Ramos (cell line): ENCODE measurements around the gene TUFM.
"Not testable (repeated sequence)": the region's sequence is repeated elsewhere in the genome, so short reads cannot be mapped to it uniquely, and the experiment has no call there.

ENCODE experiments used
- in situ Hi-C: fragments of 300-500 bp; cut with MboI; formaldehyde crosslinking; loops from one replicate; pipeline ENCODE4 v1.14.3; 2022; ENCODE audit warnings: low sequenced_read_pairs; ENCODE audit not compliant: unreplicated experiment

TUFM gene

DNA sequence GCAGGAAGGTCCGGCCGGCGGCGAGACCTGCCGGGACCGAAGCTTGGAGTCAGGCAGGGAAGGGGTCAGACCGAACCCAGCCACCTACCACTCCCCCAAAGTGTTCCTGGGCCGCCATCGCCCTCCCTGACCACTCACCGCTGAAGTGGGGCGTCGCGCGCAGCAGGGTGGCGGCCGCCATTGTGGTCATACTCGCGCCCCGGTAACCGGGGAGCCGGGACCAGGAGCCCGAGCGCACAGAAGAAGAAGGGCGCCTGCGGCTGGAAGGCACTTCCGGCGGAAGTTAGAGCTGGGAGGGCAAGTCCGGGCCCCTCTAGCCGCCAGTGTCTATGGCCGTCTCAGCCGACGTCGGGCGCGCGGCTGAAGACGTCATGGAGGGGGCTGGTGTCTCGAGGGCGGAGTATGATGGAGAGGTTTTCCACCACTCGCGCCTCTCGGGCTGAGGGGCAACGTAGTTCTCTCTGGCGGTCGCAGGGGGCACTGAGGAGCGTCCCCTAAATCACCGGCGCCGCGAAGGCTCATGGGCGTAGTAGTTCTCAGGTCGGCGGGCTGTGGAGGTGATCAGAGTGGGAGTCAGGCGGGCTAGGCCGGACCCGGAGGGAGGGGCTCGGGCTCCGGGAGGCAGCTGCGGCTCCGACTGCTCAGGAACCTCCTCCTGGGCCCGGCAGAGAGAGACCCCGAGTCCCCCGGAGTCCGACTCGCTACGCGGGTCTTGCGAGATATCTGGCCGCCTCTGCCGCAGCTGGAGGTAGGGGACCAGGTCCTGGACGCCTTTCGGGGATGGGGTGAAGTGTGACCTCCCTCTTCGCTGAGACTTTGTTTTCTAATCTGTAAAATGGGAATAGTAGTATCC is at the start of gene TUFM:
TUFM (minus strand) TSS at position 269 of the 853 bp plus-strand sequence; CDS start at position 190, 79 bp downstream.
- in situ Hi-C loops, result no loop called here

GRCh38 chr16:28895609-28896008 is 49.5 kb upstream of the TUFM start:
- in situ Hi-C loops, result no loop called here

- in situ Hi-C loops, result no loop called here
Measured at GRCh38 chr16:28893291-28893690, 47.1 kb upstream of the TUFM start.

DNA sequence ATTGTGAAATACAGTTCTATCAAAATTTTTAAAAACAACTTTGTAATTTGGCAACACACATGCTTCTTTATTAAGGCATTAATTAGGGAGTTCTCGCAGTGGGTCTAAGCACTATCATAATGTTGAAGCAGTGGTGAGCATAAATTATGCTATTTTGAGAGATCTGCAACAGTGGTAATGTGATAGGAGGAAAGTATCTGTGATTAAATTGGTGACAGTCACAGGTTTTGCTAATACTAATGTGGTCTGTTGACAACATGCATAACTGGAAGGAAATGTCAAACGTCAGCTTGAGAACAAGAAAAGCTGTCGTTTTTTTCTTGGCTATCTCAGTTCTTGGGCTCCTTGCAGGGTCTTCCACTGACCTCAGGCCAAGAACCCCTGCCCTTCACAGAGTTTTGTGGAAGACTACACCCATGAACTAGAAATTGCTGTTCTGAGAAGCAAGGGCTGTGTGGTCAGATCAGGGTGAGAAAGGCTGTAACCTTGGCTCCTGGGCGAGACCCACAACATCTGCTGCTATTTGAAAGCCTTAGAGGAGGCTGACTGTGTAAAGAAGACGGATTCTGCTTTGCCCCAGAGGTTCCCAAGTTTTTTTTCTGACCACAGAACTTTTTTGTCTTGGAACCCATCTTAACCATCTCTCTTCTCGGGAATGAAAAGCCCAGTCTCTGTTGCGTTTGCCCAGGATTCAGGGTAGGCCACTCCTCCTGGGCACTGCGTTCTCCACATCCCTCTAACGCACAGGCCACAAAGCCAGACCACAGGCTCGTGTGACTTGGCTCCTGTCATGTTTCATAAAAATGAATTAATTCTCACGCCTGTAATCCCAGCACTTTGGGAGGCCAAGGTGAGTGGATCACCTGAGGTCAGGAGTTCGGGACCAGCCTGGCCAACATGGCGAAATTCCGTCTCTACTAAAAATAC is 46.1 kb upstream of the TUFM start:
- in situ Hi-C loops, result no loop called here

DNA sequence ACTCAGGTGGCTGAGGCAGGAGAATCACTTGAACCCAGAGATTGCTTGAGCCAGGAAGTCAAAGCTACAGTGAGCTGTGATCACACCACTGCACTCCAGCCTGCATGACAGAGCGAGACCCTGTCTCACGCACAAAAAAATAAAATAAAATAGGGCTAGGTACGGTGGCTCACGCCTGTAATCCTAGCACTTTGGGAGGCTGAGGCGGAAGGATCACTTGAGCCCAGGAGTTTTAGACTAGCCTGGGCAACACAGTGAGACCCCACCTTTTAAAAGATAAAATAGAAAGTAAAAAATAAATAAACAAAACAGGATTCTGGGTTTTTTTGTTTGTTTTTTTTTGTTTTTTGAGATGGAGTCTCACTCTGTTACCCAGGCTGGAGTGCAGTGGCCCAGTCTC is 44.2 kb upstream of the TUFM start:
- in situ Hi-C loops, result not testable (repeated sequence)

- in situ Hi-C loops, result no loop called here
Measured at GRCh38 chr16:28886945-28887344, 40.8 kb upstream of the TUFM start.

DNA sequence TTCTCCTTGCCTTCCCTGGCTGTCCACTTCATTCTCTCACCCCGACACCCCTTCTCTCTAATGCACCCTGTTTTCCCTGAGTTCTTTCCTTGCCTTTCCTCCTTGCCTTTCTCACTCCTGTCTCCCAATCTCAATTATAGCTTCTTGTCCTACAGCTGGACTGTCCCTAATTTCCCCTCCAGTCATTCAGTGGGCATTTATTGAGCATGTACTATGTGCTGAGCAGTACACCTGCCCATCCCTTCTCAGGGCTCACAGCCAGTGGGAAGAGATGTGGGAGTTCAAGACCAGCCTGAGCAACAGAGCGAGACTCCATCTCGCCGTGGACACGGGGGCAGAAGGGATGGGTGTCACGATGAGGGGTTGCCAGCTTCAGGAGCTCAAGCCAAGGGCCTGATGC is 37.9 kb upstream of the TUFM start:
- in situ Hi-C loops, result loop anchor here (5.0 kb wide), 1 partner anchor 52 kb away; no protein-coding TSS in a partner anchor

GRCh38 chr16:28883221-28883996 is 37.3 kb upstream of the TUFM start:
- in situ Hi-C loops, result loop anchor here (5.0 kb wide), 1 partner anchor 51 kb away; no protein-coding TSS in a partner anchor

DNA sequence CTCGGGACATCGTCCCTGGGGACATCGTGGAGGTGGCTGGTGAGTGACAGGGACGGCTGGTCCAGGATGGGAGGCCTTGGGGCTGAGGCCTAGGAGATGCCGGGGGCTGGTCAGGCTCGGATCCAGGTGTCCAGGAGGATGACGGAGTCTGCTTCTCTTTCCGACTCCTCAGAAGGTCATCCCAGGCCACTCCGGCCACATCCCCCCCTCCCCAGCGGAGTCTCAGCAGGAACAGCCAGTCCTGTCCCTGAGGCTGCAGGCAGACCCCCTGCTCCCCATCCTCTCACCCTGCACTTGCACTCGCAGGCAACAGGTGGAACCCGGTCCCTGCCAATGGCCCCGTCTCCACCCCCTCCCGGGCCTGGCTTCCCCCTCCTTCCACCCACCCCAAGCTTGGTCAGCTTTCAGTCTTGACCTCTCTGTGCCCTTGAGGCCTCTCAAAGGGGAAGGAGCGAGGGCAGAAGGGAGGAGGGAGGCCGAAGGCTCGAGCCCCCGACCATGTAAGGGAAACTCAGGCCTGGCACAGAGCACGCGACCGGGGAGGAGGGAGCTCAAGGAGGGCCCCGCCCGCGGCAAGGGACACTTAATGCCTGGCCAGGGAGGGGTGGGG is 36.5 kb upstream of the TUFM start:
- in situ Hi-C loops, result loop anchor here (5.0 kb wide), 1 partner anchor 50 kb away; no protein-coding TSS in a partner anchor

GRCh38 chr16:28881565-28881964 is 35.4 kb upstream of the TUFM start:
- in situ Hi-C loops, result loop anchor here (5.0 kb wide), 1 partner anchor 49 kb away; no protein-coding TSS in a partner anchor

GRCh38 chr16:28880955-28881354 is 34.8 kb upstream of the TUFM start:
- in situ Hi-C loops, result loop anchor here (5.0 kb wide), 1 partner anchor 49 kb away; no protein-coding TSS in a partner anchor

- in situ Hi-C loops, result loop anchor here (5.0 kb wide), 1 partner anchor 48 kb away; no protein-coding TSS in a partner anchor
Measured at GRCh38 chr16:28880589-28880915, 34.4 kb upstream of the TUFM start.

- in situ Hi-C loops, result loop anchor here (5.0 kb wide), 1 partner anchor 48 kb away; no protein-coding TSS in a partner anchor
Measured at GRCh38 chr16:28879841-28880588, 33.9 kb upstream of the TUFM start.

DNA sequence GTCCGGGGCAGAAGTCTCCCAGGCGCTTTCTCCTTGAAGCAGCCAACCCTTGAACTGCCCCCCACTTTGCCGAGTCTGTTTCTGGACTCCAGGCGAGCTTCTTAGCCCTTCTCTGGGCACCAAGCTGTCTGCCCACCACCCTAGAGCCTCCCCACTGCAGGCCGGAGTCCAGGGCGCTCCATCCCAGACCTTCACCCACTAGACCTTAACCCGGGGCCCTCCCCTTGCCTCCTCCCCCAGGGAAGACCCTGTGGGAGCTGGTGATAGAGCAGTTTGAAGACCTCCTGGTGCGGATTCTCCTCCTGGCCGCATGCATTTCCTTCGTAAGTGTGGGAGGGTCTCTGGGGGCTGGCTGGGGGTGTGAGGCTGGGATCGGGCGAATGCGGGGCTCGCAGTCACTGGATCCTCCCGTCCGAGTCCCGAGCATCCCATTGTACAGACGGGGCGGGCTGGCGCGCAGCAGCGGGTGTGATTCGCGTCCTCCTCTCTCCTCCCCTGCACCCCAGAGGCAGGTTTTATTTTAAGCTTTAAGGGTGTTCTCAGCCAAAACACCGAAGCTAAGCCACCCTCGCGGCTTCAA is 33.2 kb upstream of the TUFM start:
- in situ Hi-C loops, result no loop called here

DNA sequence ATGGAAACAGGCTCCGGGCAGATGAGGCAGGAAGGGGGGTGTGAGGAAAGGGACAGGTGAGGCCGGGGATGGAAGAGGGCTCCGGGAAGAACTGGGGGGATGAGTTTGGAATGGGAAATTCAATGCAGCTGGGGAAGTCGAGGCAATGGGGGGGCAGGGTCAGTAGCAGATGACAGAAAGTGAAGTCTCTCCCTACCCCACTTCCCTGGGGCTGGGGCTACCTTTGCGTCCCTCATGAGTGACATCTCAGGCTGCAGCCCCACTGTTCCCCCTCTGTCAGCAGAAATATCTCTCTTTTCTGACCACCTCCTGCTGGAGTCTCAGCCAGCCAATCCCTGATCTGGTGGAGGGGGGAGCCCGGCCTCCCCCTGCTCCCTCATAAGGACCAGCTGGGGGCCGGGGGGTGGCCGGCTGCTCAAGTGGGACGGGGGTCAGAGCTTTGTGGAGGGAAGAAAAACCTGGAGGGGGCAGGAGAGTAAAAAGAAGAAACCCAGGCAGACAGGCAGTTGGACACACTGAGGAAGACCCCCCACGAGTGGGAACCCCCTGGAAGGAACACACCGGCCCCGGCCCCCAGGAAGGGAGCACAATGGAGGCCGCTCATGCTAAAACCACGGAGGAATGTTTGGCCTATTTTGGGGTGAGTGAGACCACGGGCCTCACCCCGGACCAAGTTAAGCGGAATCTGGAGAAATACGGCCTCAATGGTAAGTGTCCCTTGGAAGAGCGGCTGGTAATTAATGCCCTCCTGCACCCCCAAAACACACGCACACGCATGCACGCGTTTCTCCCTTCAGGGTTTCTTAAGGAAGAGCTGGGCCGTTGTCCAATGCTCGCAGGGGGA is 32.2 kb upstream of the TUFM start, which contains the start of gene ATP2A1:
ATP2A1 (plus strand) TSS at position 406 of the 844 bp plus-strand sequence; CDS start at position 590, 184 bp downstream.
- in situ Hi-C loops, result no loop called here

DNA sequence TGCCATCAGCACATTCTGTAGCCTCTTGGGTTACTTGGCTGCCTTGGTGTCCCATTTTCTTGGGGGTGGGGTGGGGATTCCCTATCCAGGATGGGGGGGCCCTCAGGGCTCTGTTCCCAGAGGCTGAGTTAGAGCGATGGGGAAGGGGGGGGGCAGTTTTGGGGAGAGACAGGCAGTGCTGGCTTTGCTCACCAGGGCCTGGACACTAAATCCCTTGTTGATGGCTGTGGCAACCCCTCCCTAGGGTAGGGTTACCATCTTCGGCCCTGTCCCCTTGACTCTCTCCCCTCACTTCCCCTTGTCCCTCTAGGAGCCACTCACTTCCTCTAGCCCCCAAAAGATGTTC is 31.5 kb upstream of the TUFM start:
- in situ Hi-C loops, result no loop called here

DNA sequence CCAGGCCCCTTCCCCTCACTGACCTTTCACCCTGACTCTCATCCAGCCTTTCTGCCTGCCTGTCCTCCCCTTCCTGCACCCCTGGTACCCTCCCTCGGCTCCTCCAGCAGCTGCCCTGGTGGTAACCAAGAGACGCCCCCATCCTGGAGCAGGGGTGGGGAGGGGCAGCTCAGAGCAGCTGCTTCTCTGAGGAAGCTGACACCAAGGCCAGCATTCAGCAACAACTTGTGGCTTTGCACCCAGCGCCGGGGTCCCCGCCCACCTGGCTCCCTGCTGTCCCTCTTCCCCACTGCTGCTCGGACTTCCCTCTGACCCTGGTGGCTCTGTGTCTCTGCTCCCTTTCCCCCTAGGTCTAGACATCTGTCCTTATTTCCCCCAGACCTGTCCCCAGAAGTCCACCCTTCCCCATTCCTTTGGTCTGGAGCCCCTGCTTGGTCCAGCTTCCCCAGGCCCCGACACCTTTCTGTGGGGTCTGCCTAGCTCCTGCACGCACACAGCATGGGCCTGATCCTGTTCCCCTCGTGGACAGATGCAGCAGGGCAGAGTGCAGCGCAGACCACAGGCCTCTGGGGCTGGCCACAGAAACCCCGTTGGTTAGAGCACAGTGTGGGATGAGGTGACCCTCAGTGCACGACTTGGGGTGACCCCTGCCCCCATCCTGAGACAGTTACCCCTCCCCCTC is 31.0 kb upstream of the TUFM start:
- in situ Hi-C loops, result no loop called here
